Measurements from ENCODE around the gene SLC4A4.
"Not testable (repeated sequence)": the region's sequence is repeated elsewhere in the genome, so short reads cannot be mapped to it uniquely, and the experiment has no call there.

The SLC4A4 gene

DNA sequence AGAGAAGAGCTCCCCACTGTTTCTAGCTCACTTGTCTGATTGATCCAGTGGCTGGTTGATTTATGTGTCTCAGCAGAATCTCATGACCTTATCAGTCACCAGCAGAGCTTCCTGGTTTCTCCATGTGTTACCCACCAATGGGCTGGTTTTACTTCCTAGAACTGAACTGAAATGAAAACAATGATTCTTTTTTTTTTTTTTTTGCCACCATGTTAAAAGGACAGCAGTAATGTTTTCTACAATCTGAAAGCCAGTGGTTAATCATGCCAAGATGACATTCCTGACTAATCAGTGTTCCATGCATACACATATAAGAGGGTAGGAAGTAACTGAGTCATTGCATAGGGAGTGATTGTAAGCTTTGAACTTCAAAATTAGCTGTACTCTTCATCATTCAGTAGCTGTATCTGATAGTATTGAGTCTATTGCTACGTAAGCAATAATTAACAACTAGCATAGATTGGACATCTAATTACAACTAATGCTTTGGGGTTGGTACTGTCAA lies 67.7 kb downstream of the SLC4A4 start:
- in situ Hi-C loops (cut with MboI; ENCODE audit: low sequenced_read_pairs): no loop called here

- in situ Hi-C loops (cut with MboI; ENCODE audit: low sequenced_read_pairs): not testable (repeated sequence)
These were observed 70.1 kb downstream of the SLC4A4 start for GRCh38 chr4:71408961-71409360.

DNA sequence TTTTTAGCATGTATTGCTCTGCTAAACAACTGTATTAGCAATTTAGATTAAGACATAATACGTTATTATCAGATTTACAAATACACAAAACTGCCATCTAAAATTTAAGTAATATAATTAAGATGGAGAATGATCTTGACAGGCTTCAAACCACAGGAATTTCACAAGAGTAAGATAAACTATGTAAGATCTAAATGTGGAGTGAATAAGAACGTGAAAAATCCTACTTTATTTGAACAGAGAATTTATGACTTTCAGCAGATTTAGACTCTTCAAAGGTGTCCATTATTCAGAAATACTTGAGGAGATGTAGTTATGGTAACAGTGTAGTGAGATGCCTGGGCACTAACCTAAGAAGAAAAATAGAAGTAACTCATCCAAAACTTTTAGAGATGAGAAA lies 73.2 kb downstream of the SLC4A4 start:
- in situ Hi-C loops (cut with MboI; ENCODE audit: low sequenced_read_pairs): no loop called here

DNA sequence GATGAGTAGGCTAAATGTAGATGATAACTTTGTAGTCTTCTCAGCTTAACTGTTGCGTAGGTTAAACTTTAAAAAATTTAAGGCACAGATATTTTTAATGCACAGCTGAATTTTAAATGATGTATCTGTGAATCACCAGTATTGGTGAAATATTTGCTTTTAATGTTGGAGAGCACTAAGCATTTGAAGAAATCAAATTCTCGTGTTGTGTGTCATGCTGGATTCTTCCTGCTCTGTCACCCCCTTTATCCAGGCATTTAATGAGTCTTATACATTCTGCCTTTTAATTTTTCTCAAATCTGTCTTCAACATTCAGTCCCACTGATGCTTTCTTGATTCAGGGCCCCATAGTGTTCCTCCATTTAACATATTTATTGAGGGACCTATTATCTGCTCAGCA lies 76.7 kb downstream of the SLC4A4 start:
- in situ Hi-C loops (cut with MboI; ENCODE audit: low sequenced_read_pairs): no loop called here

GRCh38 chr4:71417150-71417549 lies 78.3 kb downstream of the SLC4A4 start:
- in situ Hi-C loops (cut with MboI; ENCODE audit: low sequenced_read_pairs): no loop called here

- in situ Hi-C loops (cut with MboI; ENCODE audit: low sequenced_read_pairs): no loop called here
These were observed 87.7 kb downstream of the SLC4A4 start for GRCh38 chr4:71426381-71427042.

DNA sequence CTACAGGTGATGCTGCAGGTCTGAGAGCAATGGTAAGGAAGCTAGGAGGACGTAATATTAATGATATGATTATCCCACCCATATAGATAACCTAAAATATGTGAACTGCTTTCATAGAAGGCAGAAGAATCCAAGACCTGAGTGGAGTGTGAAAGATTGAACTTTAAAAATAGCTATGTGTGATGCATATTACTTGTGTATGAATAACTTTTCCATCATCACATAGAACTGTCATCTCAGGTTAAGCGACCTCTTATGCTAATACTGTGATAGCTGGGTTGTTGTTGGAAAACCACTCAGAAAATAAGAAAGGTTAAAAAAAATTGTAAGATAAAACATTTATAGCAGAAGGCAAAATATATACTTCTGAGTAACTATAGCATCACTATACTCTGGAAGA lies 90.3 kb downstream of the SLC4A4 start:
- in situ Hi-C loops (cut with MboI; ENCODE audit: low sequenced_read_pairs): no loop called here

GRCh38 chr4:71429962-71430361 lies 91.1 kb downstream of the SLC4A4 start:
- in situ Hi-C loops (cut with MboI; ENCODE audit: low sequenced_read_pairs): no loop called here

DNA sequence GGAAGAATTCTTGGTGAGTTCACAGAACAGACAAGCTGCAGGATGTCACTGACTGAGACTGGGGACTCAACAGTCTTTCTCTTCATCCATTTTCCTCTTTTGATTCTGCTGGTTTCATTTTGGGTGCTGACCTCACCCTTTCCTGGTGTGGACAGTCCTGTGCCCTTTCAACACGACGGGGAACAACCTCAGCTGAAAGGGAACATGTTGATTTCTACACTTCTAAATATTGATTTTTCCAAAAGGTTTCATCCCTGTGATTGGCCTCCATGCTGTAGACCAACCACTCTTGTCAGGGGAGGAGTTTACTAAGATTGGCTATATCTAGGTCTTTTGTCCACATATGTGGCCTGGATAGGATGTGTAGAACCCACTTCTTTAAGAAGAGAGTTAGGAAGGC lies 91.8 kb downstream of the SLC4A4 start:
- in situ Hi-C loops (cut with MboI; ENCODE audit: low sequenced_read_pairs): no loop called here

- in situ Hi-C loops (cut with MboI; ENCODE audit: low sequenced_read_pairs): no loop called here
These were observed 101.8 kb downstream of the SLC4A4 start for GRCh38 chr4:71440612-71441011.

DNA sequence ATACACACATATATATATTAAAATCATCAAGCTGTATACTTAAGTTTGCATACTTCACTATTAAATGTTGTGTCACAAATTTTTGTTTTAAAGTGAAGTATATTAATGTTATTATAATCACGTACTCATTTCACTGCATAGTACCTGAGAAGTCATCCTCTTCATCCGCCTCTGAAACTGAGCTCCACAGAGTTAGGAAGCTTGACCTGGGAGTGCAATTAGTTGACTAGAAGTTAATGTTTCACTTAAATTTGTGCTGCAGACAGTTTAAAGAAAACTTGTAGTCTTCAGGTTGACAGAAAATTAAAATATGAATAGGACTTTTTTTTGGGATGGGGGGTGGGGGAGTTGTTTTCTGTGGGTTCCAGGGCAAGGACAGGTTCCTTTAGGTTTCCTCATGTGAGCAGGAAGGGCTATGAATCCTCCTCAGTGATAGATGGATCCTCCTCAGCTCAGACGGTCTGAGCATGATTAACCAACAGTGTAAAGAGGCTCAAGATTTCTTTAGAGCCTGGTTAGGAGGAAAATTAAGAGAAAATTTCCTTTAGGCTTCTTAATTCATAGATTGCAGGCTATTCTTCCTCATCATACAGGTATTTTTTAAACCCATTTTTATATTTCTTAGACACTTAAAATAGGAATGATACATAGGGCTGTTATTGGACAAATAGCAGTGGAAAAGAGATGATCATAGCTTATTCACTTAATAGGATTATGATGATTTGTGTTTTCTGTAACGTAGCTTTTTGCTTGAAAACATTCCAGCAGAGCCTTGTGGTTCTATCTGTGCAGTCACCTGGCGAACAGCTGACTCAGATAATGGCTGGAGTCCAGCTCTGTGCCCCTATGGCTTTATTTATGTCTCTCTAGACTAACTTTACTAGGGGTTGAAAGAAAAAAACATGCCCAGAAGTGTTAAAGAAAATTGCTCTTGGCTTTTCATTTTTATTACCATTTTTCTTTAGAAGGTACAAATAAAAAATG lies 102.7 kb downstream of the SLC4A4 start:
- in situ Hi-C loops (cut with MboI; ENCODE audit: low sequenced_read_pairs): no loop called here

GRCh38 chr4:71442336-71442735 lies 103.5 kb downstream of the SLC4A4 start:
- in situ Hi-C loops (cut with MboI; ENCODE audit: low sequenced_read_pairs): no loop called here

DNA sequence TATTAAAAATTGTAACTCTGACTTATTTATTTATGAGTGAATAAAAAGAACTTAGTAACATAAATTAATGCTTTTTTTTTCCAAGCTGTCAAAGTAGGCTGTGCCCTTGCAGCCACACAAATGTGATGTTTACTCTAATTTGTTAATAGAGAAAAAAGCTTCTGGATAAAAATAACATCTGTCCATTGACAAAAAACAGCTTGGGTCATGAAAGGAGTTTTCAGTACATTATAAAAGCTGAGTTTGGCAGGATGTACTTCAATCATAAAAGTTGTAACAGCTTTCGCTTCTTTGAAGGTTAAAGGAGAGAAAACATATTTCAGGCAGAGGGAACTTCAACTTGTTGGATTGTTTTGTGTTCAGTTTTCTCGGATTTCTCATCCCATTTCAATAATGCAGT lies 105.6 kb downstream of the SLC4A4 start:
- in situ Hi-C loops (cut with MboI; ENCODE audit: low sequenced_read_pairs): no loop called here

GRCh38 chr4:71445811-71446210 lies 107.0 kb downstream of the SLC4A4 start:
- in situ Hi-C loops (cut with MboI; ENCODE audit: low sequenced_read_pairs): no loop called here

GRCh38 chr4:71446479-71447081 lies 107.8 kb downstream of the SLC4A4 start:
- in situ Hi-C loops (cut with MboI; ENCODE audit: low sequenced_read_pairs): no loop called here

DNA sequence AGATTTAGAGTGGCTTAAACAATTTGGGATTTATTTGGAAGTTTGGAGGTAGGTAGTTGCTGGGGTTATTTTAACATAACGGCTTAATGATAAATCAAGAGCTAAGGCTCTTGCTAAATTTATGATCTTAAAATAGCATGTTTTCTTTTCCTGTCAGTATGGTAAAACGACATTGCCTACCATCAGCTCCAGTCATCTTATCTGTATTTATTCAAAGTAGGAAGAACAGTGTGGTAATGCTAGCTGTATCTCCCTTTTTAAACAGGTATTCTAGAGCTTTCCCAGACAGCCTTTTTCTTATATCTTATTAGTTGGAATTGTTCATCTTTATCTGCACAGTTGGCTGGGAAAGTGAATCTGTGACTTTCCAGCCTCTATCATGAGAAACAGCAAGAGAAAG lies 110.2 kb downstream of the SLC4A4 start:
- in situ Hi-C loops (cut with MboI; ENCODE audit: low sequenced_read_pairs): no loop called here

GRCh38 chr4:71449878-71450277 lies 111.1 kb downstream of the SLC4A4 start:
- in situ Hi-C loops (cut with MboI; ENCODE audit: low sequenced_read_pairs): no loop called here

GRCh38 chr4:71453531-71453930 lies 114.7 kb downstream of the SLC4A4 start:
- in situ Hi-C loops (cut with MboI; ENCODE audit: low sequenced_read_pairs): no loop called here

DNA sequence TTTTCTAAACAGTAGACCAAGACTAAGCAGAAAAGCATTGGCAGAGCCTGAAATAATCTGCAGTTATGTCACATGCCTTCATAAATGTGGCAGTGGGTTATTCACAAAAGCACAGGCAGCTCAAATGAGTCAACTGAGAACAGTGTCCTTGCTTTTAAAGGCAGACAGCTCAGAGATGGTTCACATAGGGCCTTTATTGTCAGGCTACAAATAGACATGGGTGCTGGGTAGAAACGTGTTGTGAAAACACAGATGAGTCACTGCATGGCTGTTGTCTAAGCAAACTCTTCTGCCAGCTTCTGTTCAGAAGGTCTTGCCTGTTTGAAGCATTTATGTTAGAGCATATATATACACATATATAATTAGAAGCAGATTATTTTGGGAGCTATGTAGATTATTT lies 118.0 kb downstream of the SLC4A4 start:
- in situ Hi-C loops (cut with MboI; ENCODE audit: low sequenced_read_pairs): no loop called here

- in situ Hi-C loops (cut with MboI; ENCODE audit: low sequenced_read_pairs): no loop called here
These were observed 121.6 kb downstream of the SLC4A4 start for GRCh38 chr4:71460371-71460770.

GRCh38 chr4:71461422-71461821 lies 122.6 kb downstream of the SLC4A4 start:
- in situ Hi-C loops (cut with MboI; ENCODE audit: low sequenced_read_pairs): no loop called here

DNA sequence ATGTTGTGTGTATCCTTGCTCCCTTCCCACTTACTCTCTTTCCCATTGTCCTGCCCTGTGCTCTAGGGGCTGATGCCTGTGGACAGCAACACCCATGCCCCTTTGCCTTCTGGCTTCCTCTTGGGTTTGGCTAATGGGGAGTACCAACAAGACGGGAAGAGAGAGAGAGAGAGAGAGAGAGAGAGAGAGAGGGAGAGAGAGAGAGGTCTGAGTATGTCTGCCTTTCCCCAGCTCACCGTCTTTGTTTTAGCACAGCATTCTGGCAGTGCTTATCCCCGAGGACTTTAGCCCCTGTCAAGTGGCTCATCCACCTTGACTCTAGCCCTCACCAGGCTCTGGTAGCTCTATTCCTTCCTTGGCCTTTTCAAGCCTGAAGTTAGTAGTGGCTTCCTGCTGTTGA lies 128.0 kb downstream of the SLC4A4 start:
- in situ Hi-C loops (cut with MboI; ENCODE audit: low sequenced_read_pairs): no loop called here
